IPS-NIHi7 (cell line): Measurements from ENCODE around the gene ZC3HAV1L.
"Not testable (repeated sequence)": the region's sequence is repeated elsewhere in the genome, so short reads cannot be mapped to it uniquely, and the experiment has no call there.

Experiments used
- DNase-seq: peaks from one replicate; pipeline ENCODE4 v3.0.0; 2012; ENCODE audit warnings: mixed read lengths; ENCODE audit errors: extremely low spot score

ZC3HAV1L gene

GRCh38 chr7:139035586-139036353 is at the start of gene ZC3HAV1L:
Gene ZC3HAV1L (minus strand): TSS chr7:139036042. CDS start chr7:139036017, 25 bp downstream.
- peak; percentile 71 for DNase-seq

- DNase-seq: no peak
Measured at GRCh38 chr7:139084709-139085108, 48.9 kb upstream of the ZC3HAV1L start.

- no peak for DNase-seq
Measured at GRCh38 chr7:139081584-139081983, 45.7 kb upstream of the ZC3HAV1L start.

- DNase-seq: no peak
Measured at GRCh38 chr7:139080905-139081304, 45.1 kb upstream of the ZC3HAV1L start.

GRCh38 chr7:139079861-139080260 is 44.0 kb upstream of the ZC3HAV1L start:
- no peak for DNase-seq

- no peak for DNase-seq
Measured at GRCh38 chr7:139078911-139079310, 43.1 kb upstream of the ZC3HAV1L start.

- DNase-seq: no peak
Measured at GRCh38 chr7:139078399-139078798, 42.6 kb upstream of the ZC3HAV1L start.

GRCh38 chr7:139077706-139078105 is 41.9 kb upstream of the ZC3HAV1L start:
- DNase-seq: not testable (repeated sequence)

GRCh38 chr7:139075871-139076686 is 40.2 kb upstream of the ZC3HAV1L start:
- DNase-seq: no peak

- peak; percentile 80 for DNase-seq
Measured at GRCh38 chr7:139075031-139075652, 39.3 kb upstream of the ZC3HAV1L start.

- no peak for DNase-seq
Measured at GRCh38 chr7:139072796-139073195, 37.0 kb upstream of the ZC3HAV1L start.

- DNase-seq: no peak
Measured at GRCh38 chr7:139071680-139072079, 35.8 kb upstream of the ZC3HAV1L start.

- no peak for DNase-seq
Measured at GRCh38 chr7:139068544-139069399, 32.9 kb upstream of the ZC3HAV1L start.

GRCh38 chr7:139066315-139066714 is 30.5 kb upstream of the ZC3HAV1L start:
- no peak for DNase-seq

GRCh38 chr7:139065323-139065722 is 29.5 kb upstream of the ZC3HAV1L start:
- no peak for DNase-seq

GRCh38 chr7:139061416-139061815 is 25.6 kb upstream of the ZC3HAV1L start:
- no peak for DNase-seq

GRCh38 chr7:139060695-139061237 is 24.9 kb upstream of the ZC3HAV1L start:
- DNase-seq: no peak

GRCh38 chr7:139059905-139060304 is 24.1 kb upstream of the ZC3HAV1L start:
- no peak for DNase-seq

- no peak for DNase-seq
Measured at GRCh38 chr7:139058943-139059342, 23.1 kb upstream of the ZC3HAV1L start.

GRCh38 chr7:139055674-139056073 is 19.8 kb upstream of the ZC3HAV1L start:
- DNase-seq: no peak

GRCh38 chr7:139054656-139055055 is 18.8 kb upstream of the ZC3HAV1L start:
- not testable (repeated sequence) for DNase-seq
